Measurements from ENCODE around the gene SALL3.

- TF ChIP-seq POLR2A (IDR thresholded peaks at IDR 0.05) (no peak), EP300 (IDR thresholded peaks at IDR 0.05) (no peak), POLR2AphosphoS5 (IDR thresholded peaks at IDR 0.05) (no peak)
These were observed 9.9 kb upstream of the SALL3 start for GRCh38 chr18:78969574-78970315.
